Muscle layer of duodenum (tissue), 2 donors: ENCODE results near the gene EXOSC5.
"Not testable (repeated sequence)": the region's sequence is repeated elsewhere in the genome, so short reads cannot be mapped to it uniquely, and the experiment has no call there.

Source experiments
- H3K27ac ChIP-seq: one replicate; pipeline ENCODE4 v1.7.0; 2013; ENCODE audit warnings: mild to moderate bottlenecking, low read length
- H3K27me3 ChIP-seq: one replicate; pipeline ENCODE4 v1.7.0; 2013; ENCODE audit warnings: low read depth, mild to moderate bottlenecking, control low read depth, low read length
- H3K36me3 ChIP-seq, 2 donors: one replicate each; pipeline ENCODE4 v1.7.0; 2013; ENCODE audit warnings: low read length in 2 of 2, control low read depth in 1 of 2, mild to moderate bottlenecking in 1 of 2; ENCODE audit not compliant: insufficient read depth in 2 of 2, control insufficient read depth in 1 of 2
- H3K4me1 ChIP-seq, 2 donors: one replicate each; pipeline ENCODE4 v1.7.0; 2013; ENCODE audit warnings: low read length in 2 of 2, mild to moderate bottlenecking in 2 of 2, control low read depth in 1 of 2, moderate library complexity in 1 of 2; ENCODE audit not compliant: insufficient read depth in 2 of 2, control insufficient read depth in 1 of 2
- H3K4me3 ChIP-seq, 2 donors: one replicate each; pipeline ENCODE4 v1.7.0; 2013; ENCODE audit warnings: low read length in 2 of 2, low read depth in 1 of 2, mild to moderate bottlenecking in 1 of 2
- H3K9me3 ChIP-seq, 2 donors: one replicate each; pipeline ENCODE4 v1.7.0; 2013; ENCODE audit warnings: low read length in 2 of 2, control low read depth in 1 of 2, mild to moderate bottlenecking in 1 of 2; ENCODE audit not compliant: control insufficient read depth in 1 of 2
- donor health status: healthy.

The EXOSC5 gene

DNA sequence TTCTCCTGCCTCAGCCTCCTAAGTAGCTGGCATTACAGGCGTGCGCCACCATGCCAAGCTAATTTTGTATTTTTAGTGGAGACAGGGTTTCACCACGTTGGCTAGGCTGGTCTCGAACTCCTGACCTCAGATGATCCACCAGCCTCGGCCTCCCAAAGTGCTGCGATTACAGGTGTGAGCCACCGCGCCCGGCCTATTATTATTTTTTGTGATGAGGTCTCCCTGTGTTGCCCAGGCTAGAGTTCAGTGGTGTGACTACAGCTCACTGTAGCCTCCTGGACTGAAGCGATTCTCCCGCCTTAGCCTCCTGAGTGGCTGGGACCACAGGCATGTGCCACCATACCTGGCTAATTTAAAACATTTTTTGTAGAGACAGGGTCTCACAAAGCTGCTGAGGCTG lies 38.2 kb upstream of the EXOSC5 start:
- H3K27ac ChIP-seq, H3K27me3 ChIP-seq, H3K4me3 ChIP-seq, H3K9me3 ChIP-seq: not testable (repeated sequence)
- peaks cover 21 to 44% of the 10 kb centered on the region in 2 donors for H3K36me3 ChIP-seq
- peaks cover 4 to 11% of the 10 kb centered on the region in 2 donors for H3K4me1 ChIP-seq

DNA sequence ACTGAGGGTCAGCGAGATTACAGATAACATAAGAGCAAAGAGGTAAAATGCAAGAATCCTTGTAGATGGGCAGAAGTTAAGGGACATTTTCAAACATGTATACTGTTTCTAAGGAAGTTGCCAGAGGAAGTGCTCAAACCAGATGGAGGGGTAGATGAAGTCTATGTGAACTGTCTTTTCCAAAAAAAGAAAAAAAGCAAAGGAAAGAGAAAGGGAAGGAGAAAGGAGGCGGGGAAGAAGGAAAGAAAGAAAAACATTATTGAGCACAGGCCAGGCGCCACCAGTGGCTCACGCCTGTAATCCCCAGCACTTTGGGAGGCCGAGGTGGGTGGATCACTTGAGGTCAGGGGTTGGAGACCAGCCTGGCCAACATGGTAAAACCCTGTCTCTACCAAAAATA lies 37.3 kb upstream of the EXOSC5 start:
- H3K27me3 ChIP-seq: no peaks in the 10 kb centered on the region
- peaks cover 21 to 41% of the 10 kb centered on the region in 2 donors for H3K36me3 ChIP-seq
- peaks cover 4 to 7% of the 10 kb centered on the region in 2 donors for H3K4me1 ChIP-seq
- H3K4me3 ChIP-seq: no peak overlapping the region
- H3K27ac ChIP-seq: no peak overlapping the region
- H3K9me3 ChIP-seq: no peaks in the 10 kb centered on the region

DNA sequence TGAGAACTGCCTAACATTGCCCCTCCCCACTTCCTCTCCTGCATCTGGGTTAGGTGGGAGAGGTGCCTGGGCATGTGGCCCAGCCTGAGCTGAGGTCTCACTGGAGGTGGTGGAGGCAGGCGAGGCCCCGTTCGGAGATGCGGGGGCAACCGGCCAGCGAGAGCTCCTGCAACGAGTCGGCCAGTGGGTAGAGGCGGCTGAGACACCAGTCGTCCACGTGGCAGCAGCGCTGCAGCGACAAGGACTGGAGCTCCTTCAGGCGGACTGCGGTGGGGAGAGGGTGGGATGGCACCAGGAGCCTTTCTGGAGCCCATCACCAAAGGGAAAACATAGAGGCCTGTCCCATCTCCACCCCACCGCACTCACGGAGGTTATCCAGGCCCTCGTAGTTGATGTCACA lies 36.0 kb upstream of the EXOSC5 start:
- Histone ChIP-seq H3K4me3 (no peak overlapping the region), H3K27me3 (no peaks in the 10 kb centered on the region), H3K9me3 (no peaks in the 10 kb centered on the region), H3K36me3 (peaks cover 21 to 41% of the 10 kb centered on the region in 2 donors), H3K27ac (no peak overlapping the region), H3K4me1 (peaks cover 3 to 7% of the 10 kb centered on the region in 2 donors)

DNA sequence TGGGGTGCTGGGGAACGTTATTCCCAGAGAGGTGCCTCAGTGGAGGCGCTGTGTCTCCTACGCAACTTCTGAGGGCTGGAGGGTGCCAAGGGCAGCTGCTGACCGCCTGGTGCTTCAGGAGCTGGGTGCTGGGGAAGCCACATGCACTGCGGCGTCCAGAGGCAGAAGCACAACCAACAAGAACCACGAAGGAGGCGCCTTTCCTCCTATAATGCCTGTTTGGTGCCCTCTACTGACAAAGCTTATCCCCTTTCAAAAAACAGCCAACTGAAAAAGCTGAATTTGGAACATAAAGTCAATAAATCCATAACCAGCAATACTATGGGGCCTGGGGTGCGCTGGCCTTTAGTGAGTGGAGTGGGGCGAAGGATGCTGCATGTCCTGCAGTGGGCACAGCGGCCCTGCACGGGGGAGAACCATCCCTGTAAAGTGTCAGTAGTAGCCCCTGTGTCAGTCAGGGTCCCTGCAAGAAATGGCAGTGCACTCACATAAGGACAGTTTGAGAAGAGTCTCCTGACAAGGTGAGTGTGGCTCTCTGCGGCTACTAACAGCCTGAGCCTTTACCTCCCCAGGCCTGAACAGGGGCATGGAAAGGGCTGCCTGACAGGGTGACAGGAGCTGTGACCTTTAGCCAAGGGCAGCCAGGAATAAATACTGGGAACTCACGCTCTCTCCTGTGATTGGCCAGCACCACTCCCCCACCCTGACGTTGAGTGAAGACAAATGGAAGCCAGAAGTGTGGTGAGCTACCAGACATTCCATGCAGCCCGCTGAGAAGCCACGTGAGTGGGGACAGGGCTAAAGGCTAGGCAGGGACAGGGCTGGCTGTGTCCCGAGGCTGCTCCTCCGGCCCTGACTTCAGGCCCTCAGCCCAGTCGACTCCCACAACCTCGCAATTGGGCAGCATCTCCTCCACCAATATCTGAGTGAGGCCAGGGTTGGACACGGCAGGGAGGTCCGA lies 34.5 kb upstream of the EXOSC5 start:
- peaks cover 8 to 17% of the 10 kb centered on the region in 2 donors for H3K4me1 ChIP-seq
- no peaks in the 10 kb centered on the region for H3K27me3 ChIP-seq
- H3K36me3 ChIP-seq: peaks cover 21 to 34% of the 10 kb centered on the region in 2 donors
- no peak overlapping the region for H3K4me3 ChIP-seq
- H3K9me3 ChIP-seq: no peaks in the 10 kb centered on the region
- H3K27ac ChIP-seq: no peak overlapping the region

DNA sequence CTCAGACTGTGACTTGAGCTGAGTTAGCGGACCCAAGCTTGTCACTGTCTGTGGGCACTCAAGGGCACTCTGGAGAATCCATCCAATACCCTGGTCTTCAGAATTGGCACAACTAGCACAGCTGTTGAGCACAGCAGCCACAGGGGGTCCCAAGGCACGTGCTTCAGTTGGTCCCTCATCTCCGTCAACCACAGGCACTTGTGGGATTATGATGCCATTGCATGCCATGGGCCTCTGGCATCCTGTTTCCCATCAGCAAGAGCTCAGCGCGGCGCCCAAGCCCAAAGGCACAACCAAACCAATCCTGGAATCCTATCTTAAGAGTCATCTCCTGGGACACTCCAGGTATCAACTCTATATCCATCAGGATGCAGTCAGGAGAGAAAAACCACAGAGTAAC lies 33.8 kb upstream of the EXOSC5 start:
- Histone ChIP-seq H3K4me1 (peaks cover 8 to 25% of the 10 kb centered on the region in 2 donors), H3K9me3 (no peaks in the 10 kb centered on the region), H3K36me3 (peaks cover 21 to 28% of the 10 kb centered on the region in 2 donors), H3K27me3 (no peaks in the 10 kb centered on the region), H3K4me3 (no peak overlapping the region), H3K27ac (no peak overlapping the region)

DNA sequence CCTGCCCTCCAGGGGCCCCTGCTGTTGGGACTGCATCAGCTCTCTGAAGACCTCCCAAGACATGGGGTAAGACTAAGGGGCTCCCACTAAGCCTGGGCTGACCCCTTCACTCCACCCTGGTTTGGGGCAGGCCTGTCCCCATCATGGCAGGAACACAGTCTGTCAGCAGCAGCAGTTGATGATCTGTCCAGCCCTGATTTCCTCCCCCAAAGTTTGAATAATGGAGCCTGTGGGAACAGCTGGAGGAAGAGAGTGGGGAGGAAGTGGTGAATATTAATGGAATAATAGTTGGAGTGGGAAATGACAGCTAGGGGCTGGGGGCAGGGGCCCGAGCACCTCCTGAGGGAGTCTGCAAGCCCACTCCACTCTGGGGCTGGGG lies 31.3 kb upstream of the EXOSC5 start:
- no peaks in the 10 kb centered on the region for H3K9me3 ChIP-seq
- H3K27me3 ChIP-seq: no peaks in the 10 kb centered on the region
- H3K36me3 ChIP-seq: peaks cover 21 to 49% of the 10 kb centered on the region in 2 donors
- peak overlapping the region; percentile 70 to 78 for H3K4me3 ChIP-seq
- peaks cover 8 to 38% of the 10 kb centered on the region in 2 donors for H3K4me1 ChIP-seq
- peak overlapping the region; percentile 74 for H3K27ac ChIP-seq

DNA sequence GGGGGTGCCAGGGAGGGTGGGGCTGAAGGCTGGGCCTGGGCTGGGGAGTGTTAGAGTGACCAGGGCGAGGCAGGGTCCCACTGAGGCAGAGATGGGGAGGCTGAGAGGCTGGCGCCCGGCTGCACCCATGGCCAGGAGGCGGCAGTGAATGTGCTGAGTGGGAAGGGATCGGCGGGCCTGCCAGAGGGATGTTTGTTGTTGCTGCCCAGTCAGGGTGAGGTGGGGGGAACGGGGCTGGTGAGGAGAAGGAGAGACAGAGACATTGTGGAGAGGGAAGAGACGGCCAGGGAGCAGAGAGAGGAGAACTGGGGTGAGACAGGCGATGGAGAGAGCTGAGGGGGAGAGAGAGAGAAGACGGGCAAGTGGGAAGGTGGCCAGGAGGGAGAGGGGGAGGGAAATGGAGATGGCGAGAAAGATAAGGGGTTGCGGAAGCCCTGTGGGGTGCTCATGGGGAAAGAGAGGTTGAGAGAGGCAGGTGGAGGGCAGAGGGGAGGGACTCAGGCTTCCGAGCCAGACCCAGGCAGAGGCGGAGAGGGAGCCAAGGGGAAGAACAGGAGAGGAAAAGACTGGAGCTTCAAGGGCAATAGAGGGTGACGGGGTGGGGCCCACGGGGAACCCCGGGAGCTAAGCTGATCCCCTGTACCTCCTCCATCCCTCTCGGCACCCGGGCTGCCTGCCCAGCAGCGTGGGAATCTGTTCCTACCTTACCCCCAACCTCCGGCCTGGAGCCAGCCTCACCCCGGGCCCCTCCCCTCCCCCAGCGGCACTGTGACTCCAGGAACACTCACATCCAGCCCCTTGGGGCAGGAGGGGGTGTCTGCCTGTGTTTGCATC lies 30.7 kb upstream of the EXOSC5 start:
- Histone ChIP-seq H3K27me3 (no peaks in the 10 kb centered on the region), H3K27ac (peak overlapping the region; percentile 74), H3K4me1 (peaks cover 8 to 38% of the 10 kb centered on the region in 2 donors), H3K4me3 (peak overlapping the region; percentile 70 to 78), H3K36me3 (peaks cover 17 to 48% of the 10 kb centered on the region in 2 donors), H3K9me3 (no peaks in the 10 kb centered on the region)

DNA sequence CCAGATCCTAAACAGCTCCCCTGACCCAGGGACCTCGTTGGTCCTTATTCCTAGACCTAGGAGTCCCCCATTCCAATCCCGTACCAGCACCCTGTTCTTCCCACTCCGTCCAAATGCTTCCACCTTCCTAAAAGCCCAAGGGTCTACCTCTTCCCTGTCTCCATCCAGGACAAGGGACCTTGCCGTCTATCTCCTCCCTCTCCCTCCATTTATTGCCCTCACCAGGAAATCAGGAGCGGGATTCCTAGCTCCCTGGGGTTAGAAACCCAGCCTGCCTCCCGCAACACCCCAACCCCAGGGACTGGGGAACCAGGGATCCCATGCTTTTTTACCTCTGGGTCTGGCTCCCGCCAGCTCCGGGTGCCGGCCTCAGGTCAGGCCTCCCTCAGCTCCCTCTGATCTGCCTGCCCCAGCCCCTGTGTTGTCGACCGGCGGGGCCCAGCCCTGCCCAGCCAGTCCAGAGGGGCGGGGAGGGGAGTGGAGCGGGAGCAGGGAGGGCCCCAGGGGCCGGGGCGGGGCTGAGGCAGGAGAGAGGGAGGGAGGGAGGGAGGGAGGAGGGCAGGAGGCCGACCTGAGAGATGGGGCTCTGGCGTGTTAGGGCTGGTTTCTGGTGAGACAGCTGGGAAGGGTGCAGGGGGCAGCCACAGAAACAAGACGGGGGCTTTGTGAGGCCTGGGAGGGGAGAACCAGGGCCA lies 29.9 kb upstream of the EXOSC5 start, which contains the start of gene B3GNT8:
Gene B3GNT8, minus strand, starts transcription at position 423 of the 695 bp plus-strand sequence. CDS start 596 bp downstream, outside the sequence.
- H3K4me1 ChIP-seq: peaks cover 8 to 38% of the 10 kb centered on the region in 2 donors
- no peaks in the 10 kb centered on the region for H3K27me3 ChIP-seq
- H3K9me3 ChIP-seq: no peaks in the 10 kb centered on the region
- peak within 1 kb of the TSS; percentile 97 for H3K27ac ChIP-seq
- peak within 1 kb of the TSS; percentile 78 to 94 for H3K4me3 ChIP-seq
- peaks cover 17 to 48% of the 10 kb centered on the region in 2 donors for H3K36me3 ChIP-seq

DNA sequence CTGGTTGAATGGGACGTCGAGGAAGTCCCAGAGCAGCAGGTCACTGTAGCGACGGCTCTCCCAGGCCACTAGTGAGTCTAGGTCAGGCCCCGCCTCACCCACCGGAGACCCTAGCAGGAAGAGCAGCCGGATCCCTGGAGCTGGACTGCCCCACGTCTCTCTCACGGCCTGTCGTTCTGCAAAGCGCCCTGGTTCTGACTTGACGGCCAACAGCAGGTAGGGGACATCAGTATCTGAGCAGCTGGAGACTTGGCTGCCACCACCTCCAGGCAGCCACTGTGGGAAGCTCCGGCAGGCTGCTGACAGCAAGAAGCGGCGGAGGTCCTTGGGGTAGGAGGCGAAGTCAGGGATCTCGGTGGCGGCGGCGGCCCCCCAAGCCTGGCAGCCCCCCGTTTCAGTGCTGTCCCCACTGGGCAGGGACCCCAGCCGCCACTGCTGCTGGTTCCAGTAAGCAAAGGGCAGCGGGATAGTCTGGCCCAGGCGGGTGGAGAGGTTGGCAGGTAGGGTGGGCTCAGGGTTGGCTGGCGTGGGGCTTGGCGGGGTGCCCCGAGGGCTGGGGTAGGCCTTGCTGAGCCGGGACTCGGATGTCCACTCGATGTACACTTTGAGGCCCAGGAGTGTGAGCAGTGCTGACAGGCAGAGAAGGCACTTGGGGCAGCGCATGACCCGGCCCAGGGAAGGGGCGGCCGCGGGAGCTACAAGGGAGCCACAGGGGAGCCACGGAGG lies 29.1 kb upstream of the EXOSC5 start:
- Histone ChIP-seq H3K27ac (peak overlapping the region; percentile 97), H3K27me3 (no peaks in the 10 kb centered on the region), H3K4me3 (peak overlapping the region; percentile 78 to 94), H3K36me3 (peaks cover 9 to 44% of the 10 kb centered on the region in 2 donors), H3K4me1 (peaks cover 8 to 45% of the 10 kb centered on the region in 2 donors), H3K9me3 (no peaks in the 10 kb centered on the region)
